Lower leg skin (tissue), 4 donors: ENCODE measurements around the gene PLSCR3. TPM values are rescaled to one million over a fixed set of nuclear protein-coding genes. Genes with fewer than 3 reads are reported as not detected.
"Not testable (repeated sequence)": the region's sequence is repeated elsewhere in the genome, so short reads cannot be mapped to it uniquely, and the experiment has no call there.

ENCODE experiments used
- DNase-seq, 2 donors: peaks; one replicate each; pipeline ENCODE4 v3.0.0-alpha.2; 2019; ENCODE audit warnings: low spot score in 2 of 2
- H3K4me3 ChIP-seq: fragments of 200-600 bp; sonication (generic); 2 replicates; pipeline ENCODE4 v1.5.1; 2017; ENCODE audit warnings: mild to moderate bottlenecking, low read depth; ENCODE audit not compliant: poor library complexity, severe bottlenecking
- POLR2A ChIP-seq, 2 donors: fragments of 450-650 bp; IDR thresholded peaks; one replicate each; pipeline ENCODE4 v1.6.1; 2016 to 2017; ENCODE audit warnings: antibody characterized with exemption in 2 of 2, mild to moderate bottlenecking in 1 of 2, moderate library complexity in 1 of 2
- WGBS, 2 donors: methylation state at CpG; one replicate each; pipeline ENCODE4 v1.1.5; 2018; 5-methylcytosine and 5-hydroxymethylcytosine counted together
- intact Hi-C: fragments of 100-400 bp; cut with DNase I; formaldehyde crosslinking; loops from one replicate; pipeline ENCODE4 v1.15.0; 2023; ENCODE audit warnings: low total_unique reads
- total RNA-seq, 4 donors: library from RNA; depleted of rRNA; stranded (reverse); fragments of >200 nt; gene quantifications; one replicate each; pipeline ENCODE4 v1.1.0, GENCODE V29; 2016
- TF ChIP-seq, protein P1 (sequence below), 3 donors: fragments of 450-650 bp; IDR thresholded peaks; one replicate each; pipeline ENCODE4 v1.5.1; 2016; ENCODE audit warnings: antibody characterized with exemption in 3 of 3, mild to moderate bottlenecking in 3 of 3, moderate library complexity in 2 of 3

PLSCR3 gene
- total RNA-seq, 4 donors from 2014 or later: 21.6 to 38.1 (median 24.5) TPM

DNA sequence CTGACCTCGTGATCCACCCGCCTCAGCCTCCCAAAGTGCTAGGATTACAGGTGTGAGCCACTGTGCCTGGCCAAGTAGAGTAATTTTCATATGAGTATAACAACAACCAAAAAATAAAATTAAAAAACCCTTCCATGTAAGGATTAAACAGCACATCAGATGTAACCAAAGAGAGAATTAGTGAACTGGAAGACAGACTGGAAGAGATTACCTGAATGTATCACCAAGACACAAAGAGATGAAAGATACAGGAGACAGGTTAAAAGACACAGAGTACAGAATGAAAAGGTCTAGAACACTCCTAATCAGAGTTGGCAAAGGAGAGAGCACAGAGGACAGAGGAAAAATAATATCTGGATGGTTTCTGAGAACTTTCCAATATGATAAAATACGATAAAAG lies 15.2 kb downstream of the PLSCR3 start:
- 96 to 99% methylated on average over 3 of the region's 3 CpGs for WGBS, 2 donors
- no peak overlapping the region for H3K4me3 ChIP-seq
- DNase-seq: no peak
- no peak for TF ChIP-seq POLR2A (IDR thresholded peaks at IDR 0.05)
- TF ChIP-seq, protein P1, sequence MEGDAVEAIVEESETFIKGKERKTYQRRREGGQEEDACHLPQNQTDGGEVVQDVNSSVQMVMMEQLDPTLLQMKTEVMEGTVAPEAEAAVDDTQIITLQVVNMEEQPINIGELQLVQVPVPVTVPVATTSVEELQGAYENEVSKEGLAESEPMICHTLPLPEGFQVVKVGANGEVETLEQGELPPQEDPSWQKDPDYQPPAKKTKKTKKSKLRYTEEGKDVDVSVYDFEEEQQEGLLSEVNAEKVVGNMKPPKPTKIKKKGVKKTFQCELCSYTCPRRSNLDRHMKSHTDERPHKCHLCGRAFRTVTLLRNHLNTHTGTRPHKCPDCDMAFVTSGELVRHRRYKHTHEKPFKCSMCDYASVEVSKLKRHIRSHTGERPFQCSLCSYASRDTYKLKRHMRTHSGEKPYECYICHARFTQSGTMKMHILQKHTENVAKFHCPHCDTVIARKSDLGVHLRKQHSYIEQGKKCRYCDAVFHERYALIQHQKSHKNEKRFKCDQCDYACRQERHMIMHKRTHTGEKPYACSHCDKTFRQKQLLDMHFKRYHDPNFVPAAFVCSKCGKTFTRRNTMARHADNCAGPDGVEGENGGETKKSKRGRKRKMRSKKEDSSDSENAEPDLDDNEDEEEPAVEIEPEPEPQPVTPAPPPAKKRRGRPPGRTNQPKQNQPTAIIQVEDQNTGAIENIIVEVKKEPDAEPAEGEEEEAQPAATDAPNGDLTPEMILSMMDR (IDR thresholded peaks at IDR 0.05): no peak
- intact Hi-C loops: no loop called here

DNA sequence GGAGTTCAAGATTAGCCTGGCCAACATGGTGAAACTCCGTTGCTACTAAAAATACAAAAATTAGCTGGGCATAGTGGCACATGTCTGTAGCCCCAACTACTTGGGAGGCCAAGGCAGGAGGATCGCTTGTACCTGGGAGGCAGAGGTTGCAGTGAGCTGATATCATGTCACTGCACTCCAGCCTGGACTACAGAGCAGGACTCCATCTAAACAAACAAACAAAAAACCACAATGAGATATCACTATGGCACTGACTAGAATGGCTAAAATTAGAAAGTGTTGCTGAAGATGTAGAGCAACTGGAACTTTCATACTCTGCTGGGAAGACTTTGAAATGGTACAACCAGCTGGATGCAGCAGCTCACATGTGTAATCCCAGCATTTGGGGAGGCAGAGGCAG lies 20.0 kb downstream of the PLSCR3 start:
- no peak overlapping the region for H3K4me3 ChIP-seq
- WGBS, 2 donors: 89 to 94% methylated on average over 2 of the region's 2 CpGs
- DNase-seq: no peak
- TF ChIP-seq, protein P1 (IDR thresholded peaks at IDR 0.05): no peak
- no peak for TF ChIP-seq POLR2A (IDR thresholded peaks at IDR 0.05)
- intact Hi-C loops: no loop called here

DNA sequence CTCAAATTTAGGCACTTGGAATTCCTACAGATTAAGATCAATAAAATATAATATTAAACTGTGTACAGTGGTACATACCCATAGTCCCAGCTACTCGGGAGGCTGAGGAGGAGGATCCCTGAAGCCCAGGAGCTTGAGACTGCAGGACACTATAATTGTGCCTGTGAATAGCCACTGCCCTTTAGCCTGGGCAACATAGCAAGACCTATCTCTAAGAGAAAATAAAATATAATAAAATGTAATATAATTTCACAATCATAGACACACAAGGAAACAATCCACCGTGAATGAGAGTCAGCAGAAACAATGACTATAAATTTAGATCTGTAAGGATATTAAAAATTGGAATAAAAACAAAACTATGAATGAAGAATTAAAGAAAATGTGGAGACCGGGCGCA lies 23.5 kb downstream of the PLSCR3 start:
- DNase-seq: no peak
- WGBS, 2 donors: 87 to 89% methylated on average over 4 of the region's 4 CpGs
- TF ChIP-seq, protein P1 (IDR thresholded peaks at IDR 0.05): no peak
- no peak for TF ChIP-seq POLR2A (IDR thresholded peaks at IDR 0.05)
- intact Hi-C loops: no loop called here
- no peak overlapping the region for H3K4me3 ChIP-seq

DNA sequence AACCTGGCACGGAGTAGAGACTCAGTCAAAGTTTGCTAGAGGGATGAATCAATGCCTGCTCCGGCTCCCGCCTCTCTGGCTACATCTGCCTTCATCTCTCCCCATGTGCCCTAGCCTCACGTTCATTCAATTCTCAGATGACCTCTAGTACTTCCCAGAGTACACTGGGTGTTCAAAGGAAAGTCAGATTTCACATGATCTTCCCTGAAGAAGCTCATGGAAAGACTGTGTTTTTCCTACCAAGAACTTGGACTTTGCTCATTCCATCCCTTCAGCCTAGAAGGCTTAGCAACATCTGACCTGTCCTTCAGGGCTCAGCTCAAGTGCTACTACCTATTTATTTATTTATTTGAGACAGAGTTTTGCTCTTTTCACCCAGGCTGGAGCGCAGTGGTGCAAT lies 24.5 kb downstream of the PLSCR3 start:
- no peak for DNase-seq
- intact Hi-C loops: loop anchor here (10.0 kb wide), 1 partner anchor 55 kb away; the partner anchor contains the start of genes SPEM1, SPEM2 and SPEM3

DNA sequence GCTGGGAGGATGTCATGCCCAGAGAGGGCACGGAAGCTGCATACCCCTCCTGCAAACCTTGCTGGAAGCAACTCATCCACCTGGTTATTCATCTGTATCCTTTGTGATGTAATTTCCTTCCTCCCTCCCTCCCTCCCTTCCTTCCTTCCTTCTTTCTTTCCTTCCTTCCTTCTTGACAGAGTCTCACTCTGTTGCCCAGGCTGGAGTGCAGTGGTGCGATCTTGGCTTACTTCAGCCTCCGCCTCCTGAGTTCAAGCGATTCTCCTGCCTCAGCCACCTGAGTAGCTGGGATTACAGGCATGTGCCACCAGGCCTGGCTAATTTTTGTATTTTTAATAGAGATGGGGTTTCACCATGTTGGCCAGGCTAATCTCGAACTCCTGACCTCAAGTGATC lies 25.7 kb downstream of the PLSCR3 start:
- H3K4me3 ChIP-seq, DNase-seq: not testable (repeated sequence)
- 85 to 94% methylated on average over 5 of the region's 5 CpGs for WGBS, 2 donors
- intact Hi-C loops: loop anchor here (10.0 kb wide), 1 partner anchor 56 kb away; the partner anchor contains the start of genes SPEM1, SPEM2 and SPEM3

More for the DNA sequence above, 24.5 kb downstream of the PLSCR3 start:
- H3K4me3 ChIP-seq: no peak overlapping the region
- TF ChIP-seq, protein P1 (IDR thresholded peaks at IDR 0.05): no peak
- TF ChIP-seq POLR2A (IDR thresholded peaks at IDR 0.05): no peak
- 80 to 85% methylated on average over 5 of the region's 5 CpGs for WGBS, 2 donors

DNA sequence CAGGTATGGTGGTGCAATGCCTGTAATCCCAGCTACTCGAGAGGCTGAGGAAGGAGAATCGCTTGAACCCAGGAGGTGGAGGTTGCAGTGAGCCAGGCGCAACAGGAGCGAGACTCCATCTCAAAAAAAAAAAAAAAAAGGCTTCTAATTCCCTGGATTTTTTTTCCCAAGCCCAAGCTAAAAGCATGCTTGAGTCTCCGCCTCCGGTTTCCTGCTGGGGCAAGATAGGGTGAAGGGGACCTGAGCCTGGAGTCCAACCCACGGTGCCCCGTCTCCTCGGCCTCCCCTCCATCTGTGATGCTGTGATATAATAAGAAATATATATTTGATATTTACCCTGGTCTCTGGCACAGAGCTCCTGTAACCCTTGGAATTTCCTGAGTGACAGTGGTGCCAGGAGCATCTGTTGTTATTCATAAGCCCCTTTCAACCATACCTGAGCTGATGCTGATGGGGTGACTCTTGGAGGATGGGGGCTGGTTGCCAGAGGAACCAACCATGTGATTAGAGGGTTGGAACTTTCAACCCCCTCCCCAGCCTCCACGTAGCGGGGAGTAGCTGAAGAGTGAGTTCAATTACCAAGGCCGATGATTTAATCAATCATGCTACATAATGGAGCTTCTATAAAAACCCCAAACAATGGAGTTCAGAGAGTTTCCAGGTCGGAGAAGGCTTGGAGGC lies 26.3 kb downstream of the PLSCR3 start:
- 78 to 79% methylated on average over 13 of the region's 13 CpGs for WGBS, 2 donors
- intact Hi-C loops: loop anchor here (10.0 kb wide), 1 partner anchor 57 kb away; the partner anchor contains the start of genes SPEM1, SPEM2 and SPEM3

More for the DNA sequence above, 26.3 kb downstream of the PLSCR3 start:
- no peak overlapping the region for H3K4me3 ChIP-seq
- TF ChIP-seq, protein P1 (IDR thresholded peaks at IDR 0.05): no peak
- no peak for TF ChIP-seq POLR2A (IDR thresholded peaks at IDR 0.05)
- no peak for DNase-seq
